Spleen (tissue), 11 donors: ENCODE measurements around the gene SLC11A2. TPM values are rescaled to one million over a fixed set of nuclear protein-coding genes. Genes with fewer than 3 reads are reported as not detected.

Experiments
- DNase-seq: peaks from one replicate; pipeline ENCODE4 v3.0.0-alpha.2; 2020
- H3K27ac ChIP-seq, 8 donors: fragments of 200-600 bp; sonication (generic) in 7 of 8; 1 replicate in 4 of 8; 2 replicates in 4 of 8; pipeline versions ENCODE4 v1.5.0 to v1.8.0; 2016 to 2021; ENCODE audit warnings: inconsistent platforms in 4 of 8, mild to moderate bottlenecking in 4 of 8, moderate library complexity in 1 of 8
- H3K27me3 ChIP-seq, 7 donors: fragments of 200-600 bp; sonication (generic) in 6 of 7; replicated peaks in 1 of 7; 1 replicate in 4 of 7; 2 replicates in 3 of 7; pipeline versions ENCODE4 v1.5.0 to v1.8.0; 2016 to 2021; ENCODE audit warnings: inconsistent platforms in 3 of 7, mild to moderate bottlenecking in 1 of 7
- H3K36me3 ChIP-seq, 6 donors: fragments of 200-600 bp; sonication (generic) in 5 of 6; 1 replicate in 4 of 6; 2 replicates in 2 of 6; pipeline versions ENCODE4 v1.5.0 to v1.8.0; 2016 to 2021; ENCODE audit warnings: inconsistent platforms in 2 of 6
- H3K4me1 ChIP-seq, 6 donors: fragments of 200-600 bp; sonication (generic) in 5 of 6; 1 replicate in 3 of 6; 2 replicates in 3 of 6; pipeline versions ENCODE4 v1.5.0 to v1.8.0; 2016 to 2021; ENCODE audit warnings: inconsistent platforms in 3 of 6
- H3K4me3 ChIP-seq, 8 donors: fragments of 200-600 bp; sonication (generic) in 7 of 8; 1 replicate in 4 of 8; 2 replicates in 4 of 8; pipeline versions ENCODE4 v1.5.0 to v1.8.0; 2016 to 2021; ENCODE audit warnings: inconsistent platforms in 4 of 8, mild to moderate bottlenecking in 4 of 8, moderate library complexity in 2 of 8
- H3K9me3 ChIP-seq, 8 donors: fragments of 200-600 bp; sonication (generic) in 7 of 8; 1 replicate in 4 of 8; 2 replicates in 4 of 8; pipeline versions ENCODE4 v1.5.0 to v1.8.0; 2016 to 2021; ENCODE audit warnings: inconsistent platforms in 4 of 8
- CTCF ChIP-seq, 11 experiments: fragments of 200-600 bp in 7 of 11; fragments of 450-650 bp in 4 of 11; sonication (generic) in 4 of 11; IDR thresholded peaks in 8 of 11; conservative IDR thresholded peaks in 3 of 11; 1 replicate in 7 of 11; 2 replicates in 4 of 11; pipeline versions ENCODE4 v1.4.0 to v1.8.0; 2016 to 2021; ENCODE audit warnings: antibody characterized with exemption in 11 of 11, inconsistent platforms in 4 of 11, mild to moderate bottlenecking in 1 of 11
- POLR2A ChIP-seq, 3 donors: fragments of 450-650 bp; IDR thresholded peaks; one replicate each; pipeline ENCODE4 v1.5.1; 2017; ENCODE audit warnings: antibody characterized with exemption in 3 of 3, mild to moderate bottlenecking in 1 of 3
- POLR2AphosphoS5 ChIP-seq, 3 donors: sonication (generic); formaldehyde crosslinking; IDR thresholded peaks; one replicate each; pipeline ENCODE4 v1.5.1; 2017; ENCODE audit warnings: antibody characterized with exemption in 3 of 3
- WGBS, 5 donors: extraction: QIAGEN DNeasy Blood & Tissue Kit in 3 of 5; methylation state at CpG; one replicate each; pipeline versions ENCODE4 v1.1.5 to v1.1.7; 2013 to 2018; 5-methylcytosine and 5-hydroxymethylcytosine counted together
- intact Hi-C: fragments of 100-400 bp; cut with DNase I; formaldehyde crosslinking; loops from one replicate; pipeline ENCODE4 v1.15.0; 2023; ENCODE audit warnings: low total_unique reads
- polyA plus RNA-seq, 3 donors: library from polyadenylated mRNA; stranded (reverse); fragments of 200-250 nt; gene quantifications; one replicate each; pipeline ENCODE4 v1.2.1, GENCODE V29; 2013
- total RNA-seq, 7 donors: library from RNA; depleted of rRNA in 3 of 7; stranded (reverse); fragments of >200 nt in 3 of 7; fragmentation: NEBNext Ultra II Directional in 4 of 7; extraction: Animal tissue kit (Norgen Biotek cat#: 25700) in 4 of 7; gene quantifications; one replicate each; pipeline versions ENCODE4 v1.1.0 to v1.2.1, GENCODE V29; 2016 to 2021
- donor health status: healthy with polysubstance abuse.
- donor health status: DM: no; HTN: no; CAD: no; lungs with moderate emphysema.
- donor health status: DM: no; HTN: no; CAD: no.
- donor health status: Bipolar disorder and iron deficiency.
- donor health status: healthy.
- donor health status: DM: no; HTN: no; CAD: no.
- donor health status: DM: yes; HTN: yes; CAD: no.

Gene SLC11A2
- total and polyA plus RNA-seq, 10 donors: 7.7 to 54.4 (median 40.7) TPM

- intact Hi-C loops: loop anchor here (5.0 kb wide), 1 partner anchor 293 kb away; no protein-coding TSS in a partner anchor
- TF ChIP-seq POLR2AphosphoS5 (IDR thresholded peaks at IDR 0.05) (no peak), POLR2A (IDR thresholded peaks at IDR 0.05) (no peak), CTCF (IDR thresholded peaks at IDR 0.05 in 8 of 11, conservative IDR thresholded peaks at IDR 0.05 in 3 of 11) (no peak)
These were observed 23.3 kb upstream of the SLC11A2 start for GRCh38 chr12:51049525-51049924.

GRCh38 chr12:51048661-51049251, 22.6 kb upstream of the SLC11A2 start:
- Histone ChIP-seq H3K4me1 (peaks cover 18 to 50% (median 27%) of the 10 kb centered on the region in 6 donors), H3K9me3 (no peaks in the 10 kb centered on the region), H3K27ac (peak overlapping the region; percentile 91 to 99 (median 96)), H3K36me3 (peaks cover 0 to 38% (median 21%) of the 10 kb centered on the region in 6 donors), H3K4me3 (peak overlapping the region; percentile 64 to 92 (median 79)), H3K27me3 (no peaks in the 10 kb centered on the region)
- TF ChIP-seq CTCF (IDR thresholded peaks at IDR 0.05 in 8 of 11, conservative IDR thresholded peaks at IDR 0.05 in 3 of 11): no peak
- no peak for TF ChIP-seq POLR2A (IDR thresholded peaks at IDR 0.05)
- no peak for TF ChIP-seq POLR2AphosphoS5 (IDR thresholded peaks at IDR 0.05)
- no peak for DNase-seq
- intact Hi-C loops: loop anchor here (5.0 kb wide), 1 partner anchor 294 kb away; no protein-coding TSS in a partner anchor
- 17 to 36% (median 26%) methylated on average over 14 of the region's 14 CpGs for WGBS, 5 donors

More at GRCh38 chr12:51049525-51049924, 23.3 kb upstream of the SLC11A2 start:
- no peaks in the 10 kb centered on the region for H3K9me3 ChIP-seq
- 83 to 94% (median 90%) methylated on average over 3 of the region's 3 CpGs for WGBS, 5 donors
- peak overlapping the region in 3 of 8 donors; percentile 97 to 99 (median 98) for H3K27ac ChIP-seq
- H3K4me3 ChIP-seq: peak overlapping the region in 4 of 8 donors; percentile 64 to 92 (median 81)
- peaks cover 0 to 46% (median 28%) of the 10 kb centered on the region in 6 donors for H3K36me3 ChIP-seq
- DNase-seq: no peak
- H3K27me3 ChIP-seq: no peaks in the 10 kb centered on the region
- H3K4me1 ChIP-seq: peaks cover 18 to 50% (median 27%) of the 10 kb centered on the region in 6 donors

GRCh38 chr12:51047655-51048540, 21.7 kb upstream of the SLC11A2 start, which contains the start of gene LETMD1:
TSS of gene LETMD1 (plus strand) at chr12:51048327. CDS start at chr12:51048357, 30 bp downstream.
- Histone ChIP-seq H3K27me3 (no peaks in the 10 kb centered on the region), H3K36me3 (peaks cover 0 to 30% (median 12%) of the 10 kb centered on the region in 6 donors), H3K4me1 (peaks cover 18 to 50% (median 27%) of the 10 kb centered on the region in 6 donors), H3K9me3 (no peaks in the 10 kb centered on the region), H3K4me3 (peak within 1 kb of the TSS; percentile 64 to 92 (median 79)), H3K27ac (peak within 1 kb of the TSS; percentile 91 to 99 (median 96))
- TF ChIP-seq POLR2A (IDR thresholded peaks at IDR 0.05): peak; percentile 33 to 54 (median 43)
- peak; percentile 68 to 96 (median 91) for TF ChIP-seq CTCF (IDR thresholded peaks at IDR 0.05 in 8 of 11, conservative IDR thresholded peaks at IDR 0.05 in 3 of 11)
- peak; percentile 92 to 95 (median 95) for TF ChIP-seq POLR2AphosphoS5 (IDR thresholded peaks at IDR 0.05)
- WGBS, 5 donors: 3 to 4% (median 4%) methylated on average over 46 to 51 of the region's 51 CpGs
- DNase-seq: peak; percentile 97
- intact Hi-C loops: loop anchor here (5.0 kb wide), 1 partner anchor 294 kb away; no protein-coding TSS in a partner anchor
